ENCODE measurements around the gene ALOXE3.
A peak's percentile ranks its signal among the peaks of the same experiment; 100 is the strongest.

The ALOXE3 gene

DNA sequence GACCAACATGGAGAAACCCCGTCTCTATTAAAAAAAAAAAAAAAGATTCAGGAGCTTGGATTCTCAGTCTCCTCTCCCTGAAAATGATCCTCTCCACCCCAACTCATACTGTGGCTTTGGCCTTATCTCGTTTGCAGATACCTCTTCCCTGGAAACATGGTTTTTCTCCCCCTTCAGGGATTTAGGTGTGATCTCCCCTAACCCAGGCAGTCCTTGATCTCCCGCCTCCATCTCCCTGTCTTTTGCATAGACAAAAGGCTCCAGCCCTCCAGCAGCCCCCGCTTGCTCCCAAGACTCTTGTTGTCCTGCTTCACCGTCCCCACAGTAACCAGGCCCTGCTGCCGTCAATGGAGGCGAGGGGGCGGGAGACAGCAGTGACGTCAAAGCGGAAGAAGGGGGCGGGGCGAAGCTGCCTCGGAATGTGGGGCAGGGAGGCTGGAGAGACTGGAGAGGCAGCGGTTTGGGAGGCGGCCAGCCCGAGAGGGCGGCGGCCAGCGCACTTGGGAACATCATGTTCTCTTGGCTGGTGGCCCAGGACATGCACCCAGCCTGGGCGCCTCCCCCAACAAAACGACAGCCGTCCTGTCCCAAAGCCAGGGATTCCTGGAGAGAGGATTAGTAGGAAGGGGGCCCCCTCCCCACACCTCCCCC lies 35.8 kb upstream of the ALOXE3 start:
- peak; percentile 82 for DNase-seq (ENCODE audit: low read depth)

DNA sequence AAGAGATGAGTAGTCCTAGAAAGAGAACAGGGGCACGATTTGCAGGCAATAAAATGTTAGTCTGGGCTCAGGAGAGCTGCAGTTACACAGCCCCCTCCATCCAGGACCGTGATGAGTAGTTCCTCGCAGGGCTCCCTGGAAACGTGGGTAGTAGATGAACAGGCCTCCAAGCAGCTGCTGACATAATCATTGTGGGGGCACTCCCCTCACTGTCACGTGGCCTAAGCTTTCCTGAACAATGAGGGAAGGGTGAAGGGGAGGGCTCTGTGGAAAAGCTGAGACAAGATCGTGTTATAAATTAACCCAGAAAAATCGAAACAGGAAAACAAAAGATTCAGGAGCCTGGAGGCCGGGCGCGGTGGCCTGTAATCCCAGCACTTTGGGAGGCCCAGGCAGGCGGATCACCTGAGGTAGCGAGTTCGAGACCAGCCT lies 35.2 kb upstream of the ALOXE3 start:
- DNase-seq (ENCODE audit: low read depth) = peak; percentile 71

DNA sequence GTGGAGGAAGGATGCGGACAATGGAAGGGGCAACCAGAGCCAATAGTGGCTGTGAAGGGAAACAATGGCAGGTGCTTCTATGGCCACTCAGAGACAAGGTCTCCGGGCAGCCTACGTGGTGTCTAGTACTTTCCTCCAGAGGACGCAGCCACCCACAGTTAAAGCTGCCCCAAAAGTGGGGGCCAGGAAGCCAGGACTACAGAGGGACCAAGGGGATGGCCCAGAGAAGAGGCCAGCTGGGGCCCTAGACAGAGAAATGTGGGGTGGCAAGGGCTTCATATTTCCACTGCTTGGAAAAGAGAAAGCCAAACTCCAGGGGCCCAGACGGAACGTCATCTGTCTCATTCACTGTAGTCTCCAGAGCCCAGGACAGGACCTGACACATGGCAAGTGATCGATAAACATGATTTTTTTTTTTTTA lies 34.7 kb upstream of the ALOXE3 start:
- DNase-seq (ENCODE audit: low read depth) = no peak

DNA sequence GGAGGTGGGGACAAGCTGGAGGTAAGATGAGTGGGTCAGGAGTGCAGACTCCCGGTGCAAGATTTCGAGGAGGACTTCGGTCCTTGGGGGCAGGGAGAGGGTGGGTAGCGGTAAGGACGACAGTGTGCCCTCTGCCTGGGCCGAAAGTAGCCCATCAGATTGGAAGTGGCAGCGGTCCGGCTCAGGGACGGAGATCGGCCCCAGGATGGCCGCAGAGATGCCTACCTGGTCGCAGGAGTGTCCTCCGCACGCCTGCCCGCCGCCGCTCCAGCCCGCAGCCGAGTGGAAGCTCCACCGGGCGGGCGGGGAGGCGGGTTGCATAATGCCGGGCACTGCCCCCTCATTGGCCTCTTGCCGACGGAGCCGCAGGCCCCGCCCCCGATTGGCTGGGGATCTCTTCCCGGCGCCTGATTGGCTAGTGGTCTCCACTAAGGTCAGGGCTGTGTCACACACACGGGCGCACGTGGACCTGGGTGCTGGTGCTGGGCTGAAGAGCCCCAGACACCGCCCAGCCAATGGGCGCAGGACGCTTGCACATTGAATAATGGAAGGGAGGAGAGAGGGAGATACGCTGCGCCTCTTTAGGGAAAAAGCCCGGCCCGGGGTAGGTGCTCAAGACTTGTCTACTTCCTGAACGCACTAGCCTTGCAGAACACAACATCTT lies 33.9 kb upstream of the ALOXE3 start, which contains the start of gene PER1:
PER1 (minus strand) TSS at position 293 of the 664 bp plus-strand sequence. CDS start 1,698 bp downstream, outside the sequence.
- DNase-seq (ENCODE audit: low read depth) = peak; percentile 80

DNA sequence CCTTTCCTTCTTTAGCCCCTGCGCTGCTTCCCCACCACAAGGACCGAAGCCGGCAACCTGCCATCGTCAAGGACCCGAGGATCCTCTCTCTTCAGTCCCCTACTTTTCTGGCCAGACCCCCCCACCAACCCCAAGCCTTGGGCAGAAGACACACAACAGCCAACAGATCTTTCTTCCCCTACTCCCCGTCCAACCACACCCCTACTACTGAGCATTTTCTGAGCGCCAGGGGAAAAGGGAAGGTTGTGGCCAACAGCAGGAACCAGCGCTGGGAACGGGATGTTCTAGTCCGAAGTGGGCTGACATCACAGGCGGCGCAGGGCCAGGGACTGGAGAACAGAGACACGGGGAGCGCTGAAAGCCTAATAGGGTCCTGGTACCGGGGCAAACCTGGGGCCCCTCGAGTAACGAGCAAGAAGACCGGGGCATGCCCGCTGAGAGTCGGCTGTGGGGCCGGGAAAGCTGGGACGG lies 33.4 kb upstream of the ALOXE3 start:
- no peak for DNase-seq (ENCODE audit: low read depth)

DNA sequence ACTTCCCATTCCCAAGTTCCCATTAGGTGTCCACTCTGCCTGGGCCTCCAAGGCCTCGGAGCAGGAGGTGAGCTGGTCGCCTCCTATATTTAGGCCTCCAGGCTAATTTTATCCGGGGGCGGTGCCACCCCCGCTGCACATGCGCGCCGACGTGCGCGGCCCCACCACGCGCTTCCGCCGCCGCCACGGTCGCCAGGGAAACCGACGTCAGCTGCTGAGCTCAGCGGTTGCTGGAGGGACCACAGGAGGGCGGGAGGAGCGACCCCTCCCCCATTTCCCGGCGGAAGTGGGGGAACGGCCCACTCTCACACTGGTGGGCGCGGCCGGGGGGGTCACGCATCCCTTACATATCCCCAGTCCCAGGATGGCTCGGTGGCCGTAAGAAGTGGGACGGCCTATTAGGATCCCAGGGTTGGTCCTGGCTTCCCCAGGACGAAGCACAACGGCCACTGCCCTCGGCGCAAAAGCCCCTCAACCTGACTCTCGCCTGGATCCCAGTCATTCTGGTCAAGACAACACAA lies 32.9 kb upstream of the ALOXE3 start:
- peak; percentile 89 for DNase-seq (ENCODE audit: low read depth)

DNA sequence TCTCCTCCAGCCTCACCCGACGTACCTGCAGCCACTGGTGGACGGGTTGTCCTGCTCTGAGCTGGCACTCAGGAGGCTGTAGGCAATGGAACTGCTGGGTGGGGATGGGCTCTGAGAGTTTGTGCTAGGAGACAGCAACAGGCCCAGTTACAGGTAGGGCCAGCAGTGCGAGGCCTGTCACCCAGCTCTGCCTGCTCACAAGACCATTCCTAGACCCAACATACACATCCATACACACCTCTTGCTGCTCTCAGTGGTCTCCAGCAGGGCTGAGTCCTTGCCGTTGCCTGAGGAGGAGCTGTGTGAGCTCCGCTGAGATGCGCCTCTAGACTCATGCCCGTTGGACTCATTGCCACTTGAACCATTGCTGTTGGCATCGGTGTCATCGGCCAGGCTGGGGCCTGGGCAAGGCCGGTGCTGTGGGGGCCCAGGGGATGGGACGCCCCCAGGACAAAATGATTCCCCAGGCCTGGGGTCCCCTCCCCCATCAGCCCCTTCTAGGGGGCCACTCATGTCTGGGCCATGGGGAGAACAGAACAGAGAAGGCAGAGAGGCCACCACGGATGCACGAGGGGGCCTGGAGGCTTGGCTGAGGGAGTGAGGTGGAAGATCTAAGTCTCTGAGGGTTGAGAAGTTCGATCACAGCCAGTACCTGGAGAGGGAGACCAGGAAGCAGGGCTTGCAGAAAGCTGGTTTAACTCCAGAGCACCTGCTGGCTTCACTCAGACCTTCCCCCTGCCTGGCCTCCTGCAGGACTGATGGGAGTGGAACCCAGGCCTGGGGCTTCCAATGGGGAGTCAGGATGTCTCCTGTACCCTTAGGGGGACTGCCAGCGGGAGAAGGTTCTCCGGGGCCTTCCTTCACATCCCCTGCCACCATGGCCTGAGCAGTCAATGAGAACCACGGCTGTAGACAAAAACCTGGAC lies 32.1 kb upstream of the ALOXE3 start:
- DNase-seq (ENCODE audit: low read depth) = no peak

DNA sequence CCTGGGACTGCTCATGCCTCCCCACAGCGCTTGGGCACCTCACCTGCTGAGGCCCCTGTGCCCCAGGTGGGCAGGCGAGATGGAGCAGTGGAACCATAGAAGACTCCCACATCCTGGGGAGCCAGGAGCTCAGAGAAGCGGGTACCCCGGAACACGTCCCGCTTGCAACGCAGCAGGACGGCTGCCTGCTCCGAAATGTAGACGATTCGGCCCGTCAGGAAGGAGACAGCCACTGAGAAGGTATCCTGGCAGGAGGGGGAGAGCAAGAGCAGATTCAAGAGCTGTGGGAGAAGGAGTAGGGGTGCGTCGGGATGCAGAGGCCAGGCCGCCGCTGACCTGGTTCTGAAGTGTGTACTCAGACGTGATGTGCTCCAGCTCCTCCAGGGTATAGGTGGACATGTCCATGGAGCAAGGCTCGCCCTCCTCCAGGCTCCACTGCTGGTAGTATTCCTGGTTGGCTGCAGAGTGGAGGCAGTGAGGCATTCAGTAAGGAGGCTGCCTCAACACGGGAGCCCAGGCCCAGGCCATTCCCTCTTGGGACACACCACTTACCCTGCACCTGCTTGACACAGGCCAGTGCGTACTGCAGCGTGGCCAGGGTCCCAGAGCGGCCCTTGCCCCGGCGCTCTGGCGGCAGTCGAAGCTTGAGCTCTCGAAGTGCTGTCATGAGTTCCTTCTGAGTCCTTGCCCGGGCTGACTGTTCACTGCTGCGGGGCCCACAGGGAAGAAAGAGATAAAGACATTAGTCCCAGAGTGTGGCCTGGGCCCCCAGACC lies 31.3 kb upstream of the ALOXE3 start:
- DNase-seq (ENCODE audit: low read depth) = no peak

DNA sequence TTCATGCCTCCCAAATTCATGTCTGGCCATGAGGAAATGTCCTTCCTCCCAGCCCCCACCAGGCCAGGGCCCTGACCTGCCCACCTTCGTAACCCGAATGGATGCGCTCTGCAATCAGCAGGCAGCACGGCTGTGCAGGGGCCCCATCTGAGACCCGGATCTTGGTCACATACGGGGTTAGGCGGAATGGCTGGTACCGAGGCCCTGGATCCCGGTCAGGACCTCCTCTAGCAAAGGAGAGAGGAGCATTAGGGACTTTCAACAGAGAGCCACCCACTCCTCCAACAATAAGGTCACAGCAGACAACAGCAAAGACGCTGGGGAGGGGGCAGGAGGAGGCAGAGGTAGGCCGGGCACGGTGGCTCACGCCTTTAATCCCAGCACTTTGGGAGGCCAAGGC lies 30.2 kb upstream of the ALOXE3 start:
- no peak for DNase-seq (ENCODE audit: low read depth)

DNA sequence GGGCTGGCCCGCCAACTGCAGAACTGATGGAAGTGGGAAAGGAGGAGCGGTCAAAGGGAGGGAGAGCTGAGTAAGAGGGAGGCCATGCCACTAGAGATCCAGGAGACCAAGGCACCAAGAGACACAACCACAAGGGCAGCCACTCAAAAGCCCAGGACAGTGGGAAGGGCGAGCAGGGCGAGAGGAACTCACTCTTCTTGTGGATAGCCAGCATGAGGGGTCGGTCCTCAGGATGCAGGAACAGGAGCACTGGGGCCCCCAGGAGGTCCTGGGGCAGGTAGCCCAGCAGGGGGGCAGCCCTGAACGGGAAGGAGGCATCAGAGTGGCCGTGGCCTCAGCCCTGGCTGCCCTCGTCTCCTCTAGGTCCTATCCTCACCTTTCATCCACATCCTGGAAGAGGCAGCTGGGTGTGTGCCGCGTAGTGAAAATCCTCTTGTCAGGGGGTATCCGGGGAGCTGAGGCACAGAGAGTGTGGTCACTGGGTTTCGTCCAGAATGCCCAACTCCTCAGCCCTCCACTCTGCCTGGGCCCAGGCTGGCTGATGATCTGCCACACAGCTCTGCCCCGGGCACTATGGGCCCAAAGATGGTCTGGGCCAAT lies 29.6 kb upstream of the ALOXE3 start:
- no peak for DNase-seq (ENCODE audit: low read depth)

DNA sequence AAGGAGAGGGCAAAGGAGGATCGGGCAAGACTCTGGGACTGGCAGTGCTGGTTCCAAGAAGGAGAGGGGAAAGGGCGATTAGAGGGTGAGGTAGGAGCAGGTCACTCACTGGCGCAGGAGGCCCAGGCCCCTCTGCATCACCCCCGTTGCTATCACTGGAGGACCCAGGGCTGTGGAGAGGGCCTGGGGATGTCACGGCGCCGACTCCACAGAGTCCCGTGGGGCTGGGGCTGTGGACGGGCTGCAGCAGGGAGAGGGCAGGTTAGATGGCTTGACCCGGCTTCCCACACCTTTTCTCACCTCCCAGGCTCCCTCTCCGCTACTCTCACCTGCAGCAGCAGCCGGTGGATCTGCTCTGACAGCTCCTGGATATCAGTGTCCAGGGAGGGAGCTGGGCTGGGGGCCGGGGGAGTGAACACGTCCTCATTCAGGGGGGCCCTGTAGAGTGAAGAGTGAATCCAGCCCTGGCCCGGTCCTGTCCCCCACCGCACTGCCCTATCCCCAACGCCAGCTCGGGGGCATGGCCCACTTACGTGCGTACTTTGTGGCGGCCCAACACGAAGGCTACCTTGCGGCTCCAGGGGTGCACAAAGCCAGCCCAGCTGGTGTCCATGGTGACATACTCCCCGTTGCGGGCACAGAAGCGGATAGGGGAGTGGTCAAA lies 29.0 kb upstream of the ALOXE3 start:
- no peak for DNase-seq (ENCODE audit: low read depth)

DNA sequence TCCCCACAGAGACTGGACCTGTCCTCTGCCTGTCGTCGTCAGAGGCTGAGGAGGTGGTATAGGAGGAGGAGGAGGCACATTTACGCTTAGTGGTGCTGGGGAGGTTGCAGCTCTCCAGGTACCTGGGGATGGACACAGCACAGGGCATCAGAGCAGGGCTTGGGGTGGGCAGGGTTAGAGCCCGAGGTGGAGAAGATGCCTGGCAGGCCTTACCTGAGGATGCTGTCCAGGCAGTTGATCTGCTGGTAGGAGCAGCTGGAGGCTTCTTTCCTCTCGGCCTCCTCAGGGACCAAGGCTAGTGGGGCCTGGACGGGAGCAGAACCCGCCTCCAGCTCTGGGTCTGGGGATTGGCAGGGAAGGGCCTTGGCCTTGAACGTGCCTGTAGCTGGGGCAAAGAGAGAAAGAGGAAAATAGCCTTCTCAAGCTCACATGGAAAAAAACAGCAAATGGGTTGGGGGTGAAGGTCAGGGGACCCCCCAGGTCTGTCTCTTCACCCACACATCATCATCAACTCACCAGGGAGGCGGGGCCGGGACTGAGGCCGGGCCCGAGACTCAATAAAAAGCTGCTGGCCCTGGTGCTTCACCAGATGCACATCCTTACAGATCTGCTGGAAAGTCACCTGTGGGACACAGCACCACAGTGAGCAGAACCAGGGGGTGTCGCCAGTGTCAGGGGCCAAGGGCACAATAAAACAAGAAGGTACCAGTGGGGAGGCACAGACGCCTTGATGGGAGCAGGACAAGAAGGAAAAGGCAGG lies 28.2 kb upstream of the ALOXE3 start:
- DNase-seq (ENCODE audit: low read depth) = no peak

DNA sequence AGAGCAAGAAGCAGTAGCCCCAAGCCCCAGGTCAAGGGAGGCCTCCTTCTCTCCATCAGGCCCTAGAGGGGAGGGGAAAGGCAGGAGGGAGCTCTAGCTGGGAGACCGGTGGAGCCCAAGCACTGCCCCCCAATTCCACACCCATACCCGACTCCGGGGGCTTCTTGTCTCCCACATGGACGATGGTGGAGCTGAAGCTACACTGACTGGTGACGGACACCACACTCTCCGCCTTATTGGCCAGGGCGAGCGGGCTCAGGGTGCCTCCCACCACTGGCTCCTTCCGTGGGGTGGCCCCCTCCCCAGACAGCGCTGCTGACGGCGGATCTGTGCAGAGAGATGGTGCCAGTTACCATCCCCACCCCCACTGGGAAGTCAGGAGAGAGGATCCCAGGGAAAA lies 27.5 kb upstream of the ALOXE3 start:
- DNase-seq (ENCODE audit: low read depth) = no peak

DNA sequence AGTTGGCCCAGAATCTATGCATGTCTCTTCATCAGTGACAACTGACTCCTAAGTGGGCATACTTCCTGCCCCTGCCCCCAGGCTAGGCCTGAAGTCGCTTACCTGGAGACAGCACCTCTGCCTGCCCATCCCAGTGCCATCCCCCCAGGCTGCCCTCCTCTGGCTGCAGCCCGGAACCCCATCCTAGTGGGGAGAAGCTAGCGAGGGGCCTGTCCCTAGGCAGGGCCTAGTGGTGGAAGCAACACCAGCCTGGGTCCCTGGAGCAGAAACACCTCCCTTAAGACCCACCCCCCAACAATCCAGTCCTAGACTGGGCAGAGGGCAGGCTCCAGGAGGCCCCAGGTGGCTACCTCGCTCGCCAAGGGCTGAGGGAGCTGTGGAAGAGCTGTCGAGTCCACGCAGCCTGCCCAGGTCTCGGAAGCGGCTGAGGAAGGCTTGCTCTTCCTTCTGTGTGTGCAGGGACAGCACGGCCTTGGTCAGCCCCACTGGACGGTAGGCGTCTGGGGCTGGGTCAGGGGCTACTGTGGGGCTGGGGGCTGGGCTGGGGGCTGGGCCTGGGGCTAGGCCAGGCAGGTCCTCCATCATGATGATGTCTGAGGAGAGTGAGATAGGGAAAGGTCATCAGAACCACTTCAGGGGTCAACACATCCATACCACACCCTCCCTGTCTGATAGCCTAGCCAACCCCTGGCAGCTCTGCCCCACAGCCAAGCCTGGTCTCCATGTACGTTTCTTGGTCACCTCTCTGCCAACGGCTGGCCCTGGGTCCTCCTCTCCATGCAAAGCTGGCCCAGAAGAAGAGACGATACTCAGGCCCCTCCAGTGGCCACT lies 26.3 kb upstream of the ALOXE3 start:
- no peak for DNase-seq (ENCODE audit: low read depth)

DNA sequence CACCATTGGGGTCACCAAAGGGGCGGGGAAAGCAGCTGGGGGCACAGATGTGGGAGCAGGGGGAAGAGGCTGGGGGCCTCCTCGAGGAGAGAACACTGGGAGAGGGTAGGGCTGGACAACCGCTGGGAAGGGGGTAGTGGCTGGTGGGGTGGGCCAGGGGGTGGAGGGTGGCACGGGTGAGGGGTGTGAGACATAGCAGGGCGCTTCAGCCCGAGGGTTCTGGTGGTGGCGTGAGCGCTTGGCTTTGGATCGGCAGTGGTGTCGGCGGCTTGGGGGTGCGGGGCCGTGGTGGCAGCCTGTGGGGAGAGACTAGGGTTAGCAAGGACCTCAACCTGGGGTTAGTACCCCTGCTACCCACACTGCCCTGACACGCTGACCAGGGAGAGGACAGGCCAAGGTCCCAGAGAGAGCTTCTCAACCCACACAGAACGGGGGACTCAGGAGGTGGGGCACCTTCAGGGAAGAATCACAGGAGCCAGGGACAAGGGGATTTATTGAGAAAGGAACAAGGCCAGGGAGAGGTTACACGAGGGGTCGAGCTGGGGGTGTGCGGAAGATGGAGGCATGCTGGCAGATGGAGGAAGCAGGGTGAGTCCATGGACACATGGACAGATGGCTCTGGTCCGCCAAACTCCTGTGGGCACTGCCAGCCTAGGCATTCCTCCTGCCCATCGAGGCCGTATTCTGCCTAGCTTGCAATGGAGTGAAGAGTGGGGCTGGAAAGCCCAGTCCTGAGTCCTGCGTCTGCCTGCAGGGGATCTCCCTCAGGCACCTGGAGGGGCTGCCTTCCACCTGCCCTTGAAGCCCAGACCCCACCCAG lies 25.5 kb upstream of the ALOXE3 start:
- DNase-seq (ENCODE audit: low read depth) = no peak

DNA sequence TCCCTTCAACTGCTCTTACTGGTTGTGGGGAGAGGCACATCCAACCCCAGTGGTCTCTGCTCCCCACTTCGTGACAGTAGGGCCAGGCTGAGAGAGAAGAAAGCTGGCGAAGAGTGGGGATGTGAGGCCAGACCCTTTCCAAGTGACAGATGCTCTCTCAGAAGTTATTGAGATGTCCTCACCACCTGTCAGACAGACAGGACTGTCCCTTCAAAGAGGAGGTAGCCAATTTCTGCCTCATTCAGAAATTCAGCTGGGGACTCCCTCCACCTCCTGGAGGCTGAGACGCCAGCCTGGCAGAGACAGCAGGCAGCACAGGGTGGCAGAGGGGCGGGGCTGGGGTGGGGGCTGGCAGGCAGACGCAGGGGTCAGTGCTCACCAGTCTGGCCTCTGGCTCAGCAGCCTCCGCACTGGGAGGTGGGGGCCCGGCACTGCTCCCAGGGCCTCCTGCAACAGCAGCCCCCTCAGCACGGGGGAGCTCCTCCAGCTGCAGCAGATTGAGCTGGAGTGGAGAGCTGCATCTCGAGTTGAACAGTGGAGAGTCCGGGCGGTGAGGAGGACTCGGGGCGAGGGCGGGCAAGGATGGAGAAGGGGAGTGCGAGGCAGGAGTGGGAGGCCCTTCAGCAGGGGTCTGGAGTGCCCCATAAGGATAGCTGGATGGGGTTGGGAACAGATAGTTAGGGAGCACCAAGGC lies 24.7 kb upstream of the ALOXE3 start:
- no peak for DNase-seq (ENCODE audit: low read depth)

DNA sequence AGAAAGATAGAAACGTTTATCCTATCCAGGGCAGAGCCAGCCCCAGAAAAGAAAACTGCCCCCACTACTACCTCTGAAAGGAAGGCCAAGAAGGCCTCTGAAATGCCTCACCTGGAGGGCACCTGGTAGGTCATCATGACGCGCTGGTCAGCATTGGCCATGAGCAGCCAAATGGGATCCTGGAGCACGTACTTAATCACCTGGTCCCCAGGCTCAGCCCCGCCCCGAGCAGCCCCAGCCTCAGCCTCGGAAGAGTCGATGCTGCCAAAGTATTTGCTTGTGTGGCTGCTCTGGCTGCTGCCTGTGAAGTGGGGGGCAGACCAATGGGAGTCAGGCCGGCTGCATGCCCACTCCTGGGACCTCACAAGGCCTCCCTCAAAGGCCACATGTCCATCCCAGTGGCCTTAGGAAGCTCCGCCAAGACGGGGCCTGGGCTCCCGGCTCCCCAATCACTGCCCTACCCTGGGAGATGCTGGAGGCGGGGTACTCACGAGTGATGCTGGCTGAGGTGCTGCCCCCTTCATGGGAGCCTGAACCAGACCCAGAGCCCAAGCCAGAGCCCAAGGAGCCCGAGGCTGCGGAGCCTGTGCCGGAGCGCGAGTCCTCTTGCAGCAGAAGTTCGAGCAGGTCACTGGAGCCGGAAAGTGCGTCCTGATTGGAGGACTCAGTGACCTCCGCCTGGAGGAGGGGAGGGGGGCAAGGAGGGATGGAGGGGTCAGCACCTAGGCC lies 24.0 kb upstream of the ALOXE3 start:
- no peak for DNase-seq (ENCODE audit: low read depth)

All from stimulated activated CD4-positive, alpha-beta T cell treated with anti-CD3 and anti-CD28 coated beads, Interleukin-2, amount 100 ng/mL, for 4 hours (primary cell).